ENCODE results near the gene VPS36.
"Not testable (repeated sequence)": the region's sequence is repeated elsewhere in the genome, so short reads cannot be mapped to it uniquely, and the experiment has no call there.

VPS36 gene

GRCh38 chr13:52374389-52374788 lies 76.0 kb downstream of the VPS36 start:
- no peak for DNase-seq

GRCh38 chr13:52373277-52373676 lies 77.2 kb downstream of the VPS36 start:
- not testable (repeated sequence) for DNase-seq

DNA sequence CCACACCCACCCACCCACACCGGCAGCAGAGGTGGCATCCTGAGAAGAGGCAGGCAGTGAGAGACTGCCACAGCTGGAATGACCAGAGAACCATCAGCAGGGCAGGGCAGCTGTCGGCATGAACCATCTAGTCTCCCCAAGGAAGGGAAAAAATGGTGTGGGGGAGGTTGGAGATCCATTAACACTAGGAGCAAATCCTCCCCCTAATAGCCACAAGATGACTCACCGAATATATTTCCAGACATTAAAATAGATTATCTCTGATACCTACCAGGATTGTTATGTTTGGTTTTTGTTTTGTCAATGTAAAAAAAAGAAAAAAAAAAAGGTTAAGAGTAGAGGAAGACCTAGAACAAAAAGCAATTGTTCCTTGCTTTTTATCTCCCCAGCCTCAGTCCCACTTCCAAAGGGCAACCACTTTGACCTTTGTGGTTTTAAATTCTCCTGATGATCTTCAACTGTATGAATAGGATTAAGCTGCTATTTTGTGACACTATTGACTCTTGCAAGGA lies 78.6 kb downstream of the VPS36 start:
- no peak for DNase-seq

GRCh38 chr13:52366291-52366690 lies 84.1 kb downstream of the VPS36 start:
- no peak for DNase-seq

Measured in cortex of kidney (tissue), 1 donor.